ENCODE data around the gene NEURL1B.

The NEURL1B gene

GRCh38 chr5:172610643-172611042 lies 30.4 kb upstream of the NEURL1B start:
- no peak for DNase-seq (ENCODE audit: low spot score)

- no peak for DNase-seq (ENCODE audit: low spot score)
Measured at GRCh38 chr5:172611913-172612312, 29.1 kb upstream of the NEURL1B start.

- no peak for DNase-seq (ENCODE audit: low spot score)
Measured at GRCh38 chr5:172612771-172613170, 28.3 kb upstream of the NEURL1B start.

- DNase-seq (ENCODE audit: low spot score), result no peak
Measured at GRCh38 chr5:172616136-172616535, 24.9 kb upstream of the NEURL1B start.

- no peak for DNase-seq (ENCODE audit: low spot score)
Measured at GRCh38 chr5:172616730-172617129, 24.3 kb upstream of the NEURL1B start.

GRCh38 chr5:172617817-172618216 lies 23.2 kb upstream of the NEURL1B start:
- DNase-seq (ENCODE audit: low spot score), result no peak

GRCh38 chr5:172618574-172619365 lies 22.3 kb upstream of the NEURL1B start:
- no peak for DNase-seq (ENCODE audit: low spot score)

GRCh38 chr5:172620506-172620905 lies 20.6 kb upstream of the NEURL1B start:
- DNase-seq (ENCODE audit: low spot score), result no peak

- no peak for DNase-seq (ENCODE audit: low spot score)
Measured at GRCh38 chr5:172622091-172623046, 18.7 kb upstream of the NEURL1B start.

- DNase-seq (ENCODE audit: low spot score), result no peak
Measured at GRCh38 chr5:172623313-172623980, 17.6 kb upstream of the NEURL1B start.

GRCh38 chr5:172624083-172624995 lies 16.7 kb upstream of the NEURL1B start:
- DNase-seq (ENCODE audit: low spot score), result no peak

- no peak for DNase-seq (ENCODE audit: low spot score)
Measured at GRCh38 chr5:172624996-172625964, 15.8 kb upstream of the NEURL1B start.

GRCh38 chr5:172626031-172626581 lies 15.0 kb upstream of the NEURL1B start:
- no peak for DNase-seq (ENCODE audit: low spot score)

GRCh38 chr5:172630082-172630481 lies 11.0 kb upstream of the NEURL1B start:
- DNase-seq (ENCODE audit: low spot score), result no peak

GRCh38 chr5:172630482-172630881 lies 10.6 kb upstream of the NEURL1B start:
- no peak for DNase-seq (ENCODE audit: low spot score)

GRCh38 chr5:172630986-172631385 lies 10.1 kb upstream of the NEURL1B start:
- no peak for DNase-seq (ENCODE audit: low spot score)

GRCh38 chr5:172632346-172633092 lies 8.5 kb upstream of the NEURL1B start:
- DNase-seq (ENCODE audit: low spot score), result no peak

GRCh38 chr5:172633403-172633970 lies 7.6 kb upstream of the NEURL1B start:
- no peak for DNase-seq (ENCODE audit: low spot score)
